ENCODE measurements around the gene NSMF. TPM values are rescaled to one million over a fixed set of nuclear protein-coding genes. Genes with fewer than 3 reads are reported as not detected.
"Not testable (repeated sequence)": the region's sequence is repeated elsewhere in the genome, so short reads cannot be mapped to it uniquely, and the experiment has no call there.

NSMF gene
- total RNA-seq, 1 donor from 2014 or later = 85.3 TPM

DNA sequence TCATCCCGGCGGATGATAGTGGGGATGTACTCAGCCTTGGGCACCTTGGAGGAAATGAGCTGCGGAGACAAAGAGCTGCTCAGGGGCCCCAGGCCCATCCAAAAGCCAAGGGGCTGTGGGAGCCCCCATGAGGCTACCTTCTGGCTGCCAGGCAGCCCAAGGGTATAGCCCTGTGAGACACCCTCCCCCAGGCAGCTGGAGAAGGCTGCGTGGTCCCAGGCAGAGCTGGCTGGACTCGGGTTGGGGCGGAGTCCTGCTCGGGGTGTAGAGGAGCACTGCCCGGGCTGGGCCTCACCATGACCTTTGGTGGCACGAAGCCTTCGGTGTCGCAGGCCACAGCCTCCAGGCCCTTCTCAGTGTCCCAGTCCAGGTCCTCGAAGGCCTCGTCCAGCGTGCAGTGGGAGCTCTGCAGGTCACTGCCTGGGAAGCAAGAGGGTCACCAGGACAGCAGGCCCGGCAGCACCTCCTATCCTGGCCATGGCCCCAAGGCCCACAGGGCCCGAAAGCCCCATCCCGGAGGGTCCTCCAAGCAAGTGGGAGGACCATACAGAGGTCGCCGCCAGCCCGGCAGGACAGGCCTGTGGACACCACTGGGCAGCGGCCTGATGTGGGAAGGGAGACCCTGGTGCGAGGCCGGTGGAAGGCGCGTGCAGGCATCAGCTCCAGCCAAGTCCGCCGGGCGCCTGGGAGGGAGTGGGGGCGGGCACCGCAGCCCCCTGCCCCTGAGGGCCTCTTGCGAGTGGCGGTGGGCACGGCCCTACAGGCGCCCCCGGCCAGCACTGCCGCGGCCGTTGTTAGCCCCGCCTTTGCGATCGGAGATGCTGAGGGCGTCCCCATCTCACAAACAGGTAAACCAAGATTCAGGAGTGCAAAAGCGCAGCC, 6.1 kb downstream of the NSMF start:
- H3K36me3 Mint-ChIP-seq = peaks cover 6% of the 10 kb centered on the region
- no peak overlapping the region for H3K27ac Mint-ChIP-seq
- no peaks in the 10 kb centered on the region for H3K9me3 Mint-ChIP-seq
- DNase-seq (ENCODE audit: low spot score in 2 of 2, unreplicated experiment in 2 of 2) = peak in 1 of 2 experiments; percentile 24
- H3K27me3 Mint-ChIP-seq (ENCODE audit: low read depth) = no peaks in the 10 kb centered on the region
- TF ChIP-seq, protein P1, sequence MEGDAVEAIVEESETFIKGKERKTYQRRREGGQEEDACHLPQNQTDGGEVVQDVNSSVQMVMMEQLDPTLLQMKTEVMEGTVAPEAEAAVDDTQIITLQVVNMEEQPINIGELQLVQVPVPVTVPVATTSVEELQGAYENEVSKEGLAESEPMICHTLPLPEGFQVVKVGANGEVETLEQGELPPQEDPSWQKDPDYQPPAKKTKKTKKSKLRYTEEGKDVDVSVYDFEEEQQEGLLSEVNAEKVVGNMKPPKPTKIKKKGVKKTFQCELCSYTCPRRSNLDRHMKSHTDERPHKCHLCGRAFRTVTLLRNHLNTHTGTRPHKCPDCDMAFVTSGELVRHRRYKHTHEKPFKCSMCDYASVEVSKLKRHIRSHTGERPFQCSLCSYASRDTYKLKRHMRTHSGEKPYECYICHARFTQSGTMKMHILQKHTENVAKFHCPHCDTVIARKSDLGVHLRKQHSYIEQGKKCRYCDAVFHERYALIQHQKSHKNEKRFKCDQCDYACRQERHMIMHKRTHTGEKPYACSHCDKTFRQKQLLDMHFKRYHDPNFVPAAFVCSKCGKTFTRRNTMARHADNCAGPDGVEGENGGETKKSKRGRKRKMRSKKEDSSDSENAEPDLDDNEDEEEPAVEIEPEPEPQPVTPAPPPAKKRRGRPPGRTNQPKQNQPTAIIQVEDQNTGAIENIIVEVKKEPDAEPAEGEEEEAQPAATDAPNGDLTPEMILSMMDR (IDR thresholded peaks at IDR 0.05; ENCODE audit: unreplicated experiment) = no peak
- H3K4me1 Mint-ChIP-seq = peaks cover 11% of the 10 kb centered on the region
- peak overlapping the region; percentile 69 for H3K4me3 Mint-ChIP-seq

DNA sequence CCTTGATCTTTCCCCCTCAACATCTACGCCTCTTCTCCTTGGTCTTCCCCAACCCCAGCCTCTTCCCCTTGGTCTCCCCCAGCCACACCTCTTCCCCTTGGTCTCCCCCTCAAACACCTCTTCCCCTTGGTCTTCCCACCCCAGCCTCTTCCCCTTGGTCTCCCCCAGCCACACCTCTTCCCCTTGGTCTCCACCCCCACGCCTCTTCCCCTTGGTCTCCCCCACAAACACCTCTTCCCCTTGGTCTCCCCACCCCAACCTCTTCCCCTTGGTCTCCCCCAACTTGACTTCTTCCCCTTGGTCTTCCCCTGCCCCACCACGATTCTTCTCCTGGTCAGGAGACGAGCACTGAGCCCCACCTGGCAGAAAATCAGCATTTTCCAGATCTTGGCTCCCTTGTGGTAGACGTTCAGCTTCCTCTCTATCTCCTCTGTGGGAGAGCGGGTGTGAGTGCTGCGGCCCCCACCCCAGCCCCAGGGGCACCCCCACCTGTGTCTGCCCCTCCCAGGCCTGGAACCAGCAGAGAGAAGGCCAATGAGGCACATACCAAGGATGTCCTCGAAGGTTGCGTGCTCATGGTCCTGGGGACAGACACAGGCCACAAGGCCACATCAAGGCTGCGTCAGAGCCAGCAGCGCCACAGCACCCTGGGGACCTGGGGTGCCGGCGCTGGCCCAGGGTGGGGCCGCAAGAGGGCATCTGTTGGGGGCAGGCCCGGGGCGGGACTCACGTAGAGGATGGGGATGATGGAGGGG, 7.0 kb downstream of the NSMF start:
- Mint-ChIP-seq H3K27me3 (ENCODE audit: low read depth) (no peaks in the 10 kb centered on the region), H3K4me1 (peaks cover 11% of the 10 kb centered on the region), H3K27ac (no peak overlapping the region), H3K36me3 (peaks cover 6% of the 10 kb centered on the region), H3K4me3 (no peak overlapping the region), H3K9me3 (no peaks in the 10 kb centered on the region)
- TF ChIP-seq, protein P1 (IDR thresholded peaks at IDR 0.05; ENCODE audit: unreplicated experiment) = no peak
- no peak for DNase-seq (ENCODE audit: low spot score in 2 of 2, unreplicated experiment in 2 of 2)

- H3K4me3 Mint-ChIP-seq; H3K36me3 Mint-ChIP-seq; H3K9me3 Mint-ChIP-seq; H3K27ac Mint-ChIP-seq; DNase-seq (ENCODE audit: low spot score in 2 of 2, unreplicated experiment in 2 of 2); H3K27me3 Mint-ChIP-seq (ENCODE audit: low read depth): not testable (repeated sequence)
- peaks cover 11% of the 10 kb centered on the region for H3K4me1 Mint-ChIP-seq
Measured at GRCh38 chr9:137451264-137452005, 7.7 kb downstream of the NSMF start.

DNA sequence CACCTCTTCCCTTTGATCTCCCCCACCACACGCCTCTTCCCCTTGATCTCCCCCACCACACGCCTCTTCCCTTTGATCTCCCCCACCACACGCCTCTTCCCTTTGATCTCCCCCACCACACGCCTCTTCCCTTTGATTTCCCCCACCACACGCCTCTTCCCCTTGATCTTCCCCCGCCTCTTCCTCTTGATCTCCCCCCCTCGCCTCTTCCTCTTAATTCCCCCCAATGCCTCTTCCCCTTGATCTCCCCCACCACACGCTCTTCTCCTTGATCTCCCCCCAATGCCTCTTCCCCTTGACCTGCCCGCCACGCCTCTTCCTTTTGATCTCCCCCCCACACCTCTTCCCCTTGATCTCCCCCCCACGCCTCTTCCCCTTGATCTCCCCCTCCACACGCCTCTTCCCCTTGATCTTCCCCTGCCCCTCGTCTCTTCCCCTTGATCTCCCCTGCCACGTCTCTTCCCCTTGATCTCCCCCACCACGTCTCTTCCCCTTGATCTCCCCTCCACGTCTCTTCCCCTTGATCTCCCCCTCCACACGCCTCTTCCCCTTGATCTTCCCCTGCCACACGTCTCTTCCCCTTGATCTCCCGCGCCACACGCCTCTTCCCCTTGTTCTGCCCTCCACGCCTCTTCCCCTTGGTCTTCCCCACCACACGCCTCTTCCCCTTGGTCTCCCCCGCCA, 8.5 kb downstream of the NSMF start:
- H3K27ac Mint-ChIP-seq; H3K9me3 Mint-ChIP-seq; H3K4me3 Mint-ChIP-seq; H3K27me3 Mint-ChIP-seq (ENCODE audit: low read depth); H3K4me1 Mint-ChIP-seq; H3K36me3 Mint-ChIP-seq; DNase-seq (ENCODE audit: low spot score in 2 of 2, unreplicated experiment in 2 of 2): not testable (repeated sequence)

DNA sequence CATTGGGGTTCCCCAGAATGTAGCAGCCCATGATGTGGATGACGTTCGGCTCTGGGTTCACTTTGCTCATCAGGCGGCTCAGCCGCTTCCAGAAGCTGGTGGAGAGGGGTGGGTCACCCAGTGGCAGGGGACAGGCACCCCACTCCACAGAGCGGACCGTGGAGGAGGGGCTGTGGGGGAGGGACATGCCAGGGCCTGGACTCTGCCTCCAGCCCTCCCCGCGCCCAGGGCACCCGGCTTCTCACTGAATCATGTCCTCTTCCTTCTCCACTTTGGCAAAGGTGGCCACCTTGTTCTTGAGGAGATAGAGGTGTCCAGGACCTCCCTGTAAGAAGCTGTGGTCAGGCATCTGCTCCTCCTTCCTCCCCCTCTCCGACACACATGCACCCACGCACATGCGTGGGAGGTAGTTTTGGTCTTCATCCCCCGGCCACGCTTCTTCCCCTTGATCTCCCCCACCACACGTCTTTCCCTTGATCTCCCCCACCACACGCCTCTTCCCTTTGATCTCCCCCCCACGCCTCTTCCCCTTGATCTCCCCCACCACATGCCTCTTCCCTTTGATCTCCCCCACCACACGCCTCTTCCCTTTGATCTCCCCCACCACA, 9.1 kb downstream of the NSMF start:
- peak in 1 of 2 experiments; percentile 6 for DNase-seq (ENCODE audit: low spot score in 2 of 2, unreplicated experiment in 2 of 2)
- Mint-ChIP-seq H3K27ac (no peak overlapping the region), H3K36me3 (peaks cover 3% of the 10 kb centered on the region), H3K4me3 (no peak overlapping the region), H3K27me3 (ENCODE audit: low read depth) (peaks cover 2% of the 10 kb centered on the region), H3K4me1 (peaks cover 13% of the 10 kb centered on the region), H3K9me3 (no peaks in the 10 kb centered on the region)
- TF ChIP-seq, protein P1 (IDR thresholded peaks at IDR 0.05; ENCODE audit: unreplicated experiment) = no peak
